Activated CD4-positive, alpha-beta T cell treated with anti-CD3 and anti-CD28 coated beads, Interleukin-2, amount 50 U/mL, for 48 hours (primary cell): ENCODE results near the gene MAP2K3.
"Not testable (repeated sequence)": the region's sequence is repeated elsewhere in the genome, so short reads cannot be mapped to it uniquely, and the experiment has no call there.

ENCODE experiments used
- DNase-seq, 2 experiments: peaks; one replicate each; pipeline ENCODE4 v3.0.0-alpha.2; 2020

The MAP2K3 gene

GRCh38 chr17:21313761-21314160 lies 29.2 kb downstream of the MAP2K3 start:
- DNase-seq, result not testable (repeated sequence)

- not testable (repeated sequence) for DNase-seq
Measured at GRCh38 chr17:21314261-21314664, 29.8 kb downstream of the MAP2K3 start.

DNA sequence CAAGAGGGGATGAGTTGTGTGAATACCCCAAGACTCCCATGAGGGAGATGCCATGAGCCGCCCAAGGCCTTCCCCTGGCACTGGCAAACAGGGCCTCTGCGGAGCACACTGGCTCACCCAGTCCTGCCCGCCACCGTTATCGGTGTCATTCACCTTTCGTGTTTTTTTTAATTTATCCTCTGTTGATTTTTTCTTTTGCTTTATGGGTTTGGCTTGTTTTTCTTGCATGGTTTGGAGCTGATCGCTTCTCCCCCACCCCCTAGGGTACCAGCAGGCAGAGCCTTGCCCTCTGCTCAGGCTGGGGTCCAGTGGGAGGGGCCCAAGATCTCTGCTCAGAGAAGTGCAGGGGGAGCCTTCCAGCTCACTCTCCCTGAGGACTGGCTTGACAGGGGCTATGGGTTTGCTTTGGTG lies 30.2 kb downstream of the MAP2K3 start:
- DNase-seq, result not testable (repeated sequence)

GRCh38 chr17:21315246-21316000 lies 30.9 kb downstream of the MAP2K3 start:
- DNase-seq, result not testable (repeated sequence)

GRCh38 chr17:21316212-21316886 lies 31.8 kb downstream of the MAP2K3 start:
- DNase-seq, result not testable (repeated sequence)

GRCh38 chr17:21316887-21317500 lies 32.5 kb downstream of the MAP2K3 start:
- peak in 1 of 2 experiments; percentile 2 for DNase-seq

DNA sequence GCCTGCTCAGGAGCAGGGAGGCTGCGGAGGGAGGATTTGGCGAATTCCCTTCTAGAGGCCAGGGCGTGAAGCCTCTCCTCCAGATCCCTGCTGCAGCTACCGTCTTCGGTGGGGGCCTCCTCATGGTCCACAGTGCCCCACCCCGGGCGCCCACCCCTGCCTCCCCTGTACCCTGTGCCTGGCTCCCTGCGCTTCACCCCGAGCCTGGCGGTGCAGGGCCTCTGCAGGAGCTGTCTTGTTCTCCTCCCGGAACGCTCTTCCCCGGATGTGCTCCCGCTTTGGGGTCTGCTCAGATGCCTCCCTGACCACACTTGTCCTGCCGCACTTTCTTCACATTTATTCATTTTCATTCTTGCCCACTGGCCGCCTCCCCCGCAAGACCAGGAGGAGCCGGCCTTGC lies 33.3 kb downstream of the MAP2K3 start:
- peak in 1 of 2 experiments; percentile 1 for DNase-seq

- peak in 1 of 2 experiments; percentile 2 for DNase-seq
Measured at GRCh38 chr17:21318439-21318838, 33.9 kb downstream of the MAP2K3 start.

DNA sequence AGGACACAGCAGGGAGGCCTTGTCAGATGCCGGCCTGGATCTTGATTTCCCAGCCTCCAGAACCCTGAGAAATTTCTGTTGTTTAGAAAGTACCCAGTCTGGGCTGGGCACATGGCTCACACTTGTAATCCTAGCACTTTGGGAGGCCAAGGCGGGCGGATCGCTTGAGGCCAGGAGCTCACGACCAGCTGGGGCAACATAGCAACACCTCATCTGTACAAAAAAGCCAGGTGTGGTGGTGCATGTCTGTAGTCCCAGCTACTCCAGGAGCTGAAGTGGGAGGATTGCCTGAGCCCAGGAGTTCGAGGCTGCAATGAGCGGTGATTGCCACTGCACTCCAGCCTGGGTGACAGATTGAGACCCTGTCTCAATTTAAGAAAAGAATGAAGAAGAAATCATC lies 34.3 kb downstream of the MAP2K3 start:
- peak in 1 of 2 experiments; percentile 1 for DNase-seq

- DNase-seq, result peak in 1 of 2 experiments; percentile 1
Measured at GRCh38 chr17:21319256-21319655, 34.7 kb downstream of the MAP2K3 start.

- peak in 1 of 2 experiments; percentile 1 for DNase-seq
Measured at GRCh38 chr17:21319686-21320375, 35.3 kb downstream of the MAP2K3 start.

- not testable (repeated sequence) for DNase-seq
Measured at GRCh38 chr17:21320430-21320829, 35.9 kb downstream of the MAP2K3 start.

DNA sequence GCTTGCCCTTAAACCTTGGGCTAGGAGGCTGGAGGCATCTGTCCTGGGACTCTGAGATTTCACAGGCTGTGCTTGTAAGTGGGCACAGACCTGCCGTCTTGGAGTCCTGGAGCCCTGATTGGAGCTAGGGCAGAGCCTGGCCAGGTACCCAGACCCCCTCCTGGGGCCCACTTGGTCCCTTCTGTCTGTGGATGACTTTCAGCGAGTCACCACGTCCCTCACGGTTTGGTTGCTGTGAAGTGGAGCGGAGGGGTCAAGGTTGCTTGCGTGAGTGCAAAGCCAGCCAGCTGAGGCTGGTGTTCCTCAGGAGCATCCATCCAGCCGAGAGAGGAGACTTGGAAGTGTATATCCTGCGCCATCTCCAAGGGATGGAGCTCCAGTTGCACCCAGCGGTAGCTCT lies 36.5 kb downstream of the MAP2K3 start:
- not testable (repeated sequence) for DNase-seq

DNA sequence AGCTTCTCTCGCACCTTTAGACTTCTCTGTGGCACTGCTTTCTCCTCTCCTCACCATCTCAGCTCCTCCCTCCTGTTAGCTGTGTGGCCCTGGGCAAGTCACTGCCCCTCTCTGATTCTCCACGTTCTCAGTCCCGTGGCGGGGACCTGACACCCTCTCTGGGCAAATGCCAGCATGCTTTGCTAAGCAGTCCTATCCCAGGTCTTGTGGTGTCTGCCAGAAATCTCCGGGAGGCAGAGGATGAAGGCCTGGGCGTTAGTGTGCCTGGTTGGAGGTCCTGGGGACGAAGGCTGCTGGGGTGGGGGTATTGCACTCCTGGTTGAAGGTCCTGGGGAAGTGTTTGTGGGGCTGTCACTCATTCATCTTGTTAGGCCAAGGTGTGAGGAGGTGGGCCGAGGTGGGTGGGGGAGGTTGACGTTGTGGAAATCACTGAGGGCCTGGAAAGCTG lies 37.3 kb downstream of the MAP2K3 start:
- not testable (repeated sequence) for DNase-seq

GRCh38 chr17:21323257-21324111 lies 39.0 kb downstream of the MAP2K3 start:
- DNase-seq, result not testable (repeated sequence)

- DNase-seq, result not testable (repeated sequence)
Measured at GRCh38 chr17:21324741-21325140, 40.2 kb downstream of the MAP2K3 start.

- DNase-seq, result not testable (repeated sequence)
Measured at GRCh38 chr17:21327921-21328320, 43.4 kb downstream of the MAP2K3 start.

- not testable (repeated sequence) for DNase-seq
Measured at GRCh38 chr17:21328778-21329177, 44.3 kb downstream of the MAP2K3 start.

GRCh38 chr17:21330436-21331160 lies 46.1 kb downstream of the MAP2K3 start:
- DNase-seq, result no peak

- not testable (repeated sequence) for DNase-seq
Measured at GRCh38 chr17:21336541-21337294, 52.2 kb downstream of the MAP2K3 start.
